ENCODE measurements around the gene IL20RA. TPM values are rescaled to one million over a fixed set of nuclear protein-coding genes. Genes with fewer than 3 reads are reported as not detected.

The IL20RA gene
- total RNA-seq, 1 donor from 2014 or later: 10.1 TPM

DNA sequence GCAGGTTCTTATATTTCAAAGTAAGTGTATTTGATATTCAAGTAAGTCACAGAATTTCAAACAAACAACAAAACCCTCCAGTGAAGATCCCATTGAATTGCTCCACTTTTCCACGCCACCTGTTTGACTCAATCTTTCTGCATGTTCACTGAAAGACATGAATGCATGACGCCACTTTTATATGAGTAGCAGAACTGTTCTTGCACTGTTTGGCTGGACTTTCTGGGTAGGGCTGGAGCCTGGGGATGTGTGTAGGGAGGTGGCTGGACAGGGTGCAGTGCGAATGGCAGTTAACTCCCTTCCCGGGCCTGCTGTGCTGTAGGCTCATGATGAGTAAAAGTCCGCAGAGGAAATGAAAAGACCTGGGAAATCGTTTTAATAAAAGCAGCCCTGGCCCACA lies 39.7 kb downstream of the IL20RA start:
- intact Hi-C loops (cut with micrococcal nuclease): no loop called here
- TF ChIP-seq, protein P1, sequence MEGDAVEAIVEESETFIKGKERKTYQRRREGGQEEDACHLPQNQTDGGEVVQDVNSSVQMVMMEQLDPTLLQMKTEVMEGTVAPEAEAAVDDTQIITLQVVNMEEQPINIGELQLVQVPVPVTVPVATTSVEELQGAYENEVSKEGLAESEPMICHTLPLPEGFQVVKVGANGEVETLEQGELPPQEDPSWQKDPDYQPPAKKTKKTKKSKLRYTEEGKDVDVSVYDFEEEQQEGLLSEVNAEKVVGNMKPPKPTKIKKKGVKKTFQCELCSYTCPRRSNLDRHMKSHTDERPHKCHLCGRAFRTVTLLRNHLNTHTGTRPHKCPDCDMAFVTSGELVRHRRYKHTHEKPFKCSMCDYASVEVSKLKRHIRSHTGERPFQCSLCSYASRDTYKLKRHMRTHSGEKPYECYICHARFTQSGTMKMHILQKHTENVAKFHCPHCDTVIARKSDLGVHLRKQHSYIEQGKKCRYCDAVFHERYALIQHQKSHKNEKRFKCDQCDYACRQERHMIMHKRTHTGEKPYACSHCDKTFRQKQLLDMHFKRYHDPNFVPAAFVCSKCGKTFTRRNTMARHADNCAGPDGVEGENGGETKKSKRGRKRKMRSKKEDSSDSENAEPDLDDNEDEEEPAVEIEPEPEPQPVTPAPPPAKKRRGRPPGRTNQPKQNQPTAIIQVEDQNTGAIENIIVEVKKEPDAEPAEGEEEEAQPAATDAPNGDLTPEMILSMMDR (IDR thresholded peaks at IDR 0.05; ENCODE audit: borderline replicate concordance): no peak

DNA sequence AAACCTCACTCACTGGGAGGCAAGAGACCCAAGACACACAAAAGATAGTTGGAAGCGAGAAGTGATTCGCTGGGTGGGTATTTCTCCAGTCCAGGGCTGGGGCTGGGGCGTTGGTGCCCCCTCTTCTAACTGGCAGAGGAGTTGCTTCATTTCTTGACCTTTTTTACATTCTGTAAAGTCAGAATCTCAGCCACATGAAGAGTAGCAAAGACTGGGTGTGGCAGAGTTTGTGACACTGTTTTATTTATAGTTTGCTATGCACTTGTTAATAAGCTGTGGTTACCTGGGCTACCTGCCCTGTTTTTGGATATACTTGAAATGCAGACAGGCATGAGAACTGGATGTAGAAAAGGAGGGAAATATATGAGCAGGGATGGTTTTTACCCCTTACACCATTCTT lies 42.3 kb downstream of the IL20RA start:
- H3K27ac ChIP-seq (replicated peaks): no peak overlapping the region
- intact Hi-C loops (cut with micrococcal nuclease): no loop called here

More for the DNA sequence above, 39.7 kb downstream of the IL20RA start:
- Histone ChIP-seq H3K27me3 (ENCODE audit: low read depth) (no peaks in the 10 kb centered on the region), H3K9me3 (replicated peaks) (no peaks in the 10 kb centered on the region), H3K4me1 (no peaks in the 10 kb centered on the region), H3K27ac (replicated peaks) (no peak overlapping the region), H3K36me3 (no peaks in the 10 kb centered on the region), H3K4me3 (no peak overlapping the region)
- no peak for DNase-seq

DNA sequence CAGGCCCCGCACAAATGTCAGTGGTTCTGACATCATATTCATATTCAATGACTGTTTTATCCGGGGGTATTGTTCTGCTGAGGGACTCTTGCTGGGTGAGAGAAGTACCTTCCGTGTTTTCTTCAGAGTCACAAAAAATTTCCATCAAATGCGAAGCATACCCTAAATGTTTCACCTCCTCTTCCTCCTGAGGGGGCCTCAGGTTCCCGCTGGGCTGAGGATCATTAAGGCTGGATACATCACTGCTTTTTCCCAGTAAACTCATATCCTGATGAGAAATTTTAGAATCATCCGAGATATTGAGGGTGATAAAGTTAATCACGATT lies 42.8 kb downstream of the IL20RA start:
- Histone ChIP-seq H3K4me1 (no peaks in the 10 kb centered on the region), H3K9me3 (replicated peaks) (no peaks in the 10 kb centered on the region), H3K27me3 (ENCODE audit: low read depth) (no peaks in the 10 kb centered on the region), H3K4me3 (no peak overlapping the region), H3K27ac (replicated peaks) (no peak overlapping the region), H3K36me3 (no peaks in the 10 kb centered on the region)
- DNase-seq: no peak
- TF ChIP-seq, protein P1 (IDR thresholded peaks at IDR 0.05; ENCODE audit: borderline replicate concordance): no peak
- intact Hi-C loops (cut with micrococcal nuclease): no loop called here

More for the DNA sequence above, 42.3 kb downstream of the IL20RA start:
- H3K4me1 ChIP-seq: no peaks in the 10 kb centered on the region
- no peak for DNase-seq
- H3K27me3 ChIP-seq (ENCODE audit: low read depth): no peaks in the 10 kb centered on the region
- no peaks in the 10 kb centered on the region for H3K9me3 ChIP-seq (replicated peaks)
- H3K4me3 ChIP-seq: no peak overlapping the region
- TF ChIP-seq, protein P1 (IDR thresholded peaks at IDR 0.05; ENCODE audit: borderline replicate concordance): no peak
- H3K36me3 ChIP-seq: no peaks in the 10 kb centered on the region

DNA sequence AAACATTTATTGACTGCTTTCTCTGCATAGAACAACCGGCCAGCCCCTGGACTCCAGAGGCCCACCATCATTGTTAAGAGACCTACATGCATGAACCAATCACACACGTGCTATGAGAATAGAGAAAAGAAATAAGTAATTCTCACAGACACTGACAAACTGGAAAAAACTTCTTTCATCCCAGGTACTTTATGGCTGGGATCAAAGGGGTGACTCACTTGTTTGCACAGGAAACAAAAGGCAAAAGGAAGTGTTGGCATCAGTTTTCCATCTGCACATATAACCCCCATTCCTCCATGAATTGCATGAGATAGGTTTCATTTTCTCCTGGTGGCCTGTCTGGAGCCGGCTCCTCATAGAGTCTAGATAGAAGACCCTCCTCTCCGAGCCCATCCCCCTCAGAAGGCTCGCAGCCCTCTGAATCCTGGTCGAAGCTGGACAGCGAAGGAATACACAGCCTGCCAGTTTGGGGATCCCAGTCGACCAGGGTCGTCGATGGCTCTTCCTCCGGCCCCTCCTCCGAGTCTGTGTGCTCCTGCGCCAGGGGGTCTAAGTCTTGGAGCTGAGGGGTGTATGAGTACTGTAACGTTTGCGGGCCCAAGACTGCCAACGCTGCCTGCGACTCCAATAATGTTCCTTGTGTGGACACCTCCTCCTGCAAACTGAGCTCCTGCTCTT lies 43.3 kb downstream of the IL20RA start:
- Histone ChIP-seq H3K4me3 (no peak overlapping the region), H3K36me3 (no peaks in the 10 kb centered on the region), H3K27me3 (ENCODE audit: low read depth) (no peaks in the 10 kb centered on the region), H3K4me1 (no peaks in the 10 kb centered on the region), H3K27ac (replicated peaks) (no peak overlapping the region), H3K9me3 (replicated peaks) (no peaks in the 10 kb centered on the region)
- TF ChIP-seq, protein P1 (IDR thresholded peaks at IDR 0.05; ENCODE audit: borderline replicate concordance): no peak
- DNase-seq: no peak
- intact Hi-C loops (cut with micrococcal nuclease): no loop called here

DNA sequence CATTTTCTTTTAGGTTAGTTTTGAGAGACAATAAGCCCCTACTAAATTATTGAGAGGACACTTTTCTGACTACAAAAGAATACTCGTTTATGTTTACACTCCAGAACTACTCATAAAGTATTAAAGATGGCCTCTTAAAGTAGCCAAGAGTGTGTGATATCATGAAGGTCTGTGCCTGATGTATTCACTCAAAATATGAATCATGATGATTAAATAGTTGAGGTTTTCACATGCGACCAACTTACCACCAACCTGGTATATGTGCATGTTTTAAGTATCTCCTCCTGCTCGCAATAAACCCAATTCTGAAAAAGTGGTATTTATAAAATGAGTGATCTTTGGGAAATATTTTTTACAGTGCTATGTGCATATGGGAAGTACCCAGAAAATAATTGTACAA lies 43.9 kb downstream of the IL20RA start:
- intact Hi-C loops (cut with micrococcal nuclease): no loop called here

More for the DNA sequence above, 43.9 kb downstream of the IL20RA start:
- Histone ChIP-seq H3K27me3 (ENCODE audit: low read depth) (no peaks in the 10 kb centered on the region), H3K27ac (replicated peaks) (no peak overlapping the region), H3K4me1 (no peaks in the 10 kb centered on the region), H3K4me3 (no peak overlapping the region), H3K9me3 (replicated peaks) (no peaks in the 10 kb centered on the region), H3K36me3 (no peaks in the 10 kb centered on the region)
- DNase-seq: no peak
- TF ChIP-seq, protein P1 (IDR thresholded peaks at IDR 0.05; ENCODE audit: borderline replicate concordance): no peak
